Measurements from ENCODE around the gene PTPRE. TPM values are rescaled to one million over a fixed set of nuclear protein-coding genes. Genes with fewer than 3 reads are reported as not detected.

PTPRE gene
- total RNA-seq, 1 experiment from 2014 or later: 0.70 TPM

- Mint-ChIP-seq H3K27ac (peak overlapping the region in 1 of 3 experiments; percentile 21; a peak in 1 of 7 replicates), H3K36me3 (ENCODE audit: insufficient read depth in 1 of 3, low read depth in 3 of 3) (no peaks in the 10 kb centered on the region; a peak in 1 of 7 replicates)
Observed at GRCh38 chr10:128016423-128017060, 109.6 kb downstream of the PTPRE start.

More at GRCh38 chr10:128016423-128017060, 109.6 kb downstream of the PTPRE start:
- no peak overlapping the region for H3K4me2 ChIP-seq (ENCODE audit: insufficient read depth, insufficient read length, low read length)
- Mint-ChIP-seq H3K4me1 (peaks cover 5 to 8% of the 10 kb centered on the region in 2 experiments), H3K4me3 (no peak overlapping the region; a peak in 1 of 5 replicates), H3K27me3 (ENCODE audit: low read depth) (peaks cover 5% of the 10 kb centered on the region), H3K9me3 (no peaks in the 10 kb centered on the region; a peak in 1 of 5 replicates)
- no peak overlapping the region for H3K18ac ChIP-seq (ENCODE audit: insufficient read length, low read depth, low read length)
- H2BK12ac ChIP-seq (ENCODE audit: insufficient read length, low read depth, low read length): no peak overlapping the region
- no peak overlapping the region for H2AK5ac ChIP-seq (ENCODE audit: insufficient read length, low read length)
- H4K20me1 ChIP-seq (ENCODE audit: control insufficient read depth, insufficient read depth, insufficient read length): no peaks in the 10 kb centered on the region
- no peaks in the 10 kb centered on the region for H3K9me3 ChIP-seq (ENCODE audit: control insufficient read depth, low read depth, low read length)
- H3K9ac ChIP-seq (ENCODE audit: extremely low read depth, insufficient read length, low read length): no peak overlapping the region
- no peak overlapping the region for H2BK20ac ChIP-seq (ENCODE audit: low read depth, low read length, poor library complexity, severe bottlenecking)
- WGBS (ENCODE audit: extremely low coverage, insufficient read length, low lambda C conversion rate): no CpG with 5 or more reads among the region's 12 CpGs
- no peak overlapping the region for H4K5ac ChIP-seq (ENCODE audit: insufficient read length, low read depth, low read length)
- no peak overlapping the region for H4K91ac ChIP-seq (ENCODE audit: insufficient read length, low read depth, low read length)
- H3T11ph ChIP-seq (ENCODE audit: low read length): no peak overlapping the region
- H2BK5ac ChIP-seq (ENCODE audit: insufficient read length, low read length): no peak overlapping the region
- no peaks in the 10 kb centered on the region for H3K4me1 ChIP-seq (ENCODE audit: insufficient read depth, low read length)
- H2AFZ ChIP-seq (ENCODE audit: low read length): no peak overlapping the region
- H3K56ac ChIP-seq (ENCODE audit: insufficient read length, low read depth, low read length): no peak overlapping the region
- H3K23me2 ChIP-seq (ENCODE audit: insufficient read length, low read depth, low read length, poor library complexity, severe bottlenecking): no peaks in the 10 kb centered on the region
- H3K79me2 ChIP-seq (ENCODE audit: insufficient read depth, low read length): no peaks in the 10 kb centered on the region
- H3K23ac ChIP-seq (ENCODE audit: insufficient read length, low read depth, low read length): no peak overlapping the region
- no peaks in the 10 kb centered on the region for H3K27me3 ChIP-seq (ENCODE audit: insufficient read depth, low read length)
- no peak overlapping the region for H3K4ac ChIP-seq (ENCODE audit: low read depth, low read length)
- H2BK15ac ChIP-seq (ENCODE audit: low read depth, low read length): no peak overlapping the region
- H3K27ac ChIP-seq (ENCODE audit: insufficient read length, low read depth, low read length): no peak overlapping the region
- no peak for DNase-seq
- no peaks in the 10 kb centered on the region for H3K79me1 ChIP-seq (ENCODE audit: insufficient read depth, low read depth, low read length, poor library complexity, severe bottlenecking)
- no peak overlapping the region for H4K8ac ChIP-seq (replicated peaks; ENCODE audit: insufficient read length, low read depth, low read length)
- H3K14ac ChIP-seq (ENCODE audit: insufficient read depth, low read length): no peak overlapping the region
- no peak overlapping the region for H2BK120ac ChIP-seq (ENCODE audit: low read depth, low read length, poor library complexity, severe bottlenecking)
- TF ChIP-seq, protein P1, sequence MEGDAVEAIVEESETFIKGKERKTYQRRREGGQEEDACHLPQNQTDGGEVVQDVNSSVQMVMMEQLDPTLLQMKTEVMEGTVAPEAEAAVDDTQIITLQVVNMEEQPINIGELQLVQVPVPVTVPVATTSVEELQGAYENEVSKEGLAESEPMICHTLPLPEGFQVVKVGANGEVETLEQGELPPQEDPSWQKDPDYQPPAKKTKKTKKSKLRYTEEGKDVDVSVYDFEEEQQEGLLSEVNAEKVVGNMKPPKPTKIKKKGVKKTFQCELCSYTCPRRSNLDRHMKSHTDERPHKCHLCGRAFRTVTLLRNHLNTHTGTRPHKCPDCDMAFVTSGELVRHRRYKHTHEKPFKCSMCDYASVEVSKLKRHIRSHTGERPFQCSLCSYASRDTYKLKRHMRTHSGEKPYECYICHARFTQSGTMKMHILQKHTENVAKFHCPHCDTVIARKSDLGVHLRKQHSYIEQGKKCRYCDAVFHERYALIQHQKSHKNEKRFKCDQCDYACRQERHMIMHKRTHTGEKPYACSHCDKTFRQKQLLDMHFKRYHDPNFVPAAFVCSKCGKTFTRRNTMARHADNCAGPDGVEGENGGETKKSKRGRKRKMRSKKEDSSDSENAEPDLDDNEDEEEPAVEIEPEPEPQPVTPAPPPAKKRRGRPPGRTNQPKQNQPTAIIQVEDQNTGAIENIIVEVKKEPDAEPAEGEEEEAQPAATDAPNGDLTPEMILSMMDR (conservative IDR thresholded peaks at IDR 0.05): no peak

Measured in H9 (cell line).